HG02678 (cell line): ENCODE data around the gene CTXN1.
"Not testable (repeated sequence)": the region's sequence is repeated elsewhere in the genome, so short reads cannot be mapped to it uniquely, and the experiment has no call there.

Experiments
- ATAC-seq: cut with Tn5 transposase; IDR thresholded peaks from one replicate; pipeline ENCODE4 v1.9.1; 2021; ENCODE audit warnings: mild to moderate bottlenecking, moderate library complexity; ENCODE audit not compliant: unreplicated experiment

CTXN1 gene

DNA sequence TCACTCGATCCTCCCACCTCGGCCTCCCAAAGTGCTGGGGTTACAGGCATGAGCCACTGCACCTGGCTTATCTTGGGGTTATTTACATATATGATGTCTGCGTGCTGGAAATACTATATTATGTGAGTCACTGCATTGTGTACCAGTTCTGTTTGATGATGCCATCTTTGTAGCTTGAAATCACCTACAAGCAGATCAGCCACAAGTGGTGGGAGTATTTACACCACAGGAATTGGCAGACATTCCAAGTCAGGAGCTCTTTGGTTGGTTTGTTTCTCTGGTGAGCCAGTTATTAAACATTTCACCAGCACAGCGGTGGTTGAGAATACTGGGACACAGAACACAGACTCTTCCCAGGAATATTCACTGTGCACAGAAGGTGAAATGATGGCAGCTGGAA, 22.0 kb upstream of the CTXN1 start:
- ATAC-seq: no peak

DNA sequence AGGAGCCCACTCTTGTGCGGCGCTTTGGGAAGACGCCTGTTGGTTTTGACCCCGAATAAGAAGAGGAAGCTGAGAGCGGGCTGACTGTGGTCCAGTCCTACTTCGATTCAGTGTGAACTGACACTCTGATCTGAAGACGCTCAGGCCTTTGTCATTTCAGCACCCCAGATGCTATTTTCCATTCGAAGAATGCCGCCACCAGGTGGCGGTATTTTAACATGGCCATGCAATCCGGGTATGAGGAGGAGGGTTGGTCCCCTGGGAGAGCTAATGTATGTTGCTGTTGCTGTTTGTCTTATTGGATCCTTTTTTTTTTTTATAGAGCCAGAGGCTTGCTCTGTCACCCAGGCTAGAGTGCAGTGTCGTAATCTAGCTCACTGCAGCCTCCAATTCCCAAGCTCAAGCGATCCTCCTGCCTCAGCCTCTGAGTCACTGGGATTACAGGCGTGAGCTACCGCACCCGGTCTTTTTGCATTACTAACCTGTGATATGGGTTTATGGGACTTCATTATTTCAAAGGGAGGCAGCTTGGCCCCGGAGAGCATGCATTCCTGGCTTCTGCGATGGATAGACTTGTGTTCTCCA, 18.3 kb upstream of the CTXN1 start:
- ATAC-seq: peak; percentile 25

DNA sequence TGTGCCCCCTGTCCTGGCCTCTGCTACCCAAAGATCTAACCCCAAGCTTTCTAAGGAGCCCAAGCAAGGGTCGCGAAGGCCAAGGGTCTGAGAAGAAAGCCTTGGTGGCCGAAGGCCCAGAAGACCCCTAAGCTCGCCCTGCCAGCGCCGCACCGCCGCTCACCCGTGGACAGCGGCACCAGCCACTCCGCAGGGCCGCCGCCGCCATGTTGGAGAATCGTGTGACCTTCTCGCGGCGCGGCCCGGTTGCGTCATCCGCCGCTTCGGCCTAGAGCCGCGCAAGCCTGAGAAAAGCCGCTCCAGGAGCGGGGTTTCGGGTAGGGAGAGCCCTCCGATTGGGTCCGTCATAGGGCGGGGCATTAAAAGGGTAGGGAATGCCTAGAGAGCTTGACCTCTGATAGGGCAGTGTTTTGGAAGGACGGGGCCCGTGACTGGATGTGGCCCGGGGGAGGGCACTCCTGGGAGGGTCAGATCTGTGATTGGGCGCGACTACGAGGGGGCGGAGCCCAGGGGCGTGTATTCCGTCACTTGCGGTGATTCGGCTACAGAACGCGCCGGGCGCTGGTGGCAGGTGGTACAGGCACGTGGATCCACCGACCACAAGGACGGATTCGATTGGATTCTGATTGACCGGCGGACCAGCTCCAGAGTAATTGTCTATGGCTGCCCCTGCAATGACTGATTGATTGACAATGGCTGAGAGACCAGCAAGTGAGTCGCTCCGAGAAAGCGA, 17.7 kb upstream of the CTXN1 start, which contains the start of gene TIMM44:
Gene TIMM44 (minus strand): TSS at position 223 of the 733 bp plus-strand sequence. CDS start 15 bp downstream, at position 208.
- peak; percentile 97 for ATAC-seq

DNA sequence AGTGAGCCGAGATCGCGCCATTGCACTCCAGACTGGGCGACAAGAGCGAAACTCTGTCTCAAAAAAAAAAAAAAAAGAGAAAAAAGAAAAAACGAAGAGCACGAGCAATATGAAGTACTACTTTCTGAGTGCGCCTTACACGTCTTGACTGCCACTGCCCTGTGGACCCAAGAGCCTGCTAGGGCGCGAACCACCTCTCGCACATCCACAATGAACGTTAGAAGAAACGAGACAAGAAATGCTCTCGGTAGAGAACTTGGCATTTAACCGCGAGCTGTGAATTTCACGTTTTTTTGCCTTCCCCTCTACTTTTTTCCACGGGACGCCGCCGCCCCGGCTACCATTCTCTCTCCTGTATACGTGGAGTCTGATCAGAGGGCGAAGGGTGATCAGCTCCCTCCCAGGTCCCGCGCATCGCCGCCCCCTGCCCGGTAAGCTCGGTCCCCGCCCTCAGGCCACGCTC, 17.1 kb upstream of the CTXN1 start:
- ATAC-seq: peak; percentile 18

- no peak for ATAC-seq
These were observed 16.1 kb upstream of the CTXN1 start for GRCh38 chr19:7941895-7942596.

DNA sequence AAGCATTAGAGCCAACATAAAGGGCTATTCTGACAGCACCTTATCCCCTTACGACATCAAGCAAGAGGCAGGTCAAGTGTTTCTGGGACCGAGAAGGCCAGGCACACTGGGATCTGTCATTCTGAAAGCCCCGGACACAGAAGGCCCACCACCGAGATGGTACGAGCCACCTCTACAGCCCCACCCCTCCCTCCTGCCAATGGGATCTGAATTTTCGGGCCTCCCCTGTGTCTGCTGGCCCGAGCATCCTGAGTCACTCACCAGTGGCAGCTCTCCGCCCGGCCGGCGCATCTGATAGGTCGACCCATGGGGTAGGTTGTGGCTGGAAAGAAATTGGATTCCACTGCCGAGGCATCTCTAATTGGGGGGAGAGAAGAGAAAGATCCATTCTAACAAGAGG, 14.9 kb upstream of the CTXN1 start:
- ATAC-seq: no peak

DNA sequence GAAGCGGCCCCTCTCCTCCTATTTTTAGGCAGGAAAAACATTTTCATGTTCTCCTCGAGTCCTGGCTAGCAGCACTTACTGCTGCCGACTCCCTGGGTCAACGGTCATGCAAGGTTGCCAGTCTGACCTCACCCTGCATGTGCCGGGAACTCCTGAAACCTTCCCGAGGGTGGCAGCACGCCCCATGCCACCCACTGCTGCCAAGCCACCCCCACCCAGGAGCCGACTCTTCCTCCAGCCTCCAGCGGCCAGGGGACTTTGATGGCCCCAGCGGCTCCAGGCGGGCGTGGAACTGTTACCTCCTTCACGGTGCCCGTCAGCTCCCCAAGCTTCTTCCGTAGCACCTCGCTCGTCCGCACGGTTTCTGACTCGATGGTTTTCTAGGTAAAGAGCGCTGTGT, 8.8 kb upstream of the CTXN1 start:
- ATAC-seq: no peak

- no peak for ATAC-seq
These were observed 8.1 kb upstream of the CTXN1 start for GRCh38 chr19:7933828-7934725.

- ATAC-seq: no peak
These were observed 7.5 kb upstream of the CTXN1 start for GRCh38 chr19:7933411-7933810.

DNA sequence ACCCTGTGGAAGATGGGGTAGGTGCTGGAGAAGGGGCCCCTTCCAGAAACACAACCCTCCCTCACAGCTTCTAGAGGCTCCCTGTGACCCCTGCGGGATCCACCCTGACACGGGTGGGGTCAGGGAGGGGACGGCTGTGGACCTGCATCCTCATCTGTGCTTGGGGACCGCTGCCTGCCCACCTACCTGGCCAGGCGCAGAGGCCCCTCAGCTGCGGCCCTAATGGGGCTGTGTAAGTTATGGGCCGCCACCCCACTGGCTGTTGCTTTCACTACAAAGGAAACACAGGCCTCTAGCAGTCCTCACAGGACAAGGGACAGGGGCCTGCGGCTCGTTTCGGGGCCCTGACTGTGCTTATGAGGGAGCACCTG, 7.0 kb upstream of the CTXN1 start:
- no peak for ATAC-seq

DNA sequence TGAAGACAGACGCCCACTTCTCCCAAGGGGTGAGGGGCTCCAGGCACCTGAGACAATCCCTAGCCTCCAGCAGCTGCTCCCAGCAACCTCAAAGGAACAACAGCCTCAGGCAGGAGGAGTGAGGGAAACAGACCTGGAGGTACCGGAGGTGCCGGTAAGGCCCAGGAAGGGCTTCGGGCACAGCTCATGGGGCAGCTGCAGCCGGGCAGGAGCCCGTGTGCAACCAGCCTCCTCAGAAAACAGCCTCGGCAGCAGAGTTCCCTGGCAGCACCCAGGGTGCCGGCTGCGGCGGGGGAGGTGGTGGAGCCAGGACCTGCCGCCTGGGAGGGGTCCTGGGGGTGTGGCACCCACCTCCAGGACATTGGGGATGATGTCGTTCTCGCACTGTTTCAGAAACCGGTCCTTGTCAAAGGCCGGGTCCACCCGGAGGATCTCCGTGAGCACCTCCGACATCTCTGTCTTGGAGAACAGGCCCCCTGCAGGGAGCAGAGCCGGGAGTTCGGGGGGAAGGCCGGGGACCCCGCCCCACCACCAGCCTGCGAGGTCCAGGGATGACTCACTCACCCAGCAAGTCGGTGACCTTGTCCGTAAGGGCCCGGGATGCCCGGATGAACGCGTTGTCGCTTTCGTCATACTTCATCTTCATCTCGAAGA, 6.5 kb upstream of the CTXN1 start:
- ATAC-seq: no peak

GRCh38 chr19:7931221-7932061, 5.5 kb upstream of the CTXN1 start:
- no peak for ATAC-seq

GRCh38 chr19:7930765-7931164, 4.8 kb upstream of the CTXN1 start:
- ATAC-seq: no peak

DNA sequence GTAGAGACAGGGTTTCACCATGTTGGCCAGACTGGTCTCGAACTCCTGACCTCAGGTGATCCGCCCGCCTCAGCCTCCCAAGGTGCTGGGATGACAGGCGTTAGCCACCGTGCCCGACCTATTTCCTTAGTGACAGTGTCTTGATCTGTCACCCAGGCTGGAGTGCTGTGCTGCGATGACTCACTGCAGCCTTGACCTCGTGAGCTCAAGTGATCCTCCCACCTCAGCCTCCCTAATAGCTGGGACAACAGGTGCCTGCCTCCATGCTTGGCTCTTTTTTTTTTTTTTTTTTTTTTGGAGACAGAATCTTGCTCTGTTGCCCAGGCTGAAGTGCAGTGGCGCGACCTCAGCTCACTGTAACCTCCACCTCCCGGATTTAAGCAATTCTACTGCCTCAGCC, 4.1 kb upstream of the CTXN1 start:
- not testable (repeated sequence) for ATAC-seq

DNA sequence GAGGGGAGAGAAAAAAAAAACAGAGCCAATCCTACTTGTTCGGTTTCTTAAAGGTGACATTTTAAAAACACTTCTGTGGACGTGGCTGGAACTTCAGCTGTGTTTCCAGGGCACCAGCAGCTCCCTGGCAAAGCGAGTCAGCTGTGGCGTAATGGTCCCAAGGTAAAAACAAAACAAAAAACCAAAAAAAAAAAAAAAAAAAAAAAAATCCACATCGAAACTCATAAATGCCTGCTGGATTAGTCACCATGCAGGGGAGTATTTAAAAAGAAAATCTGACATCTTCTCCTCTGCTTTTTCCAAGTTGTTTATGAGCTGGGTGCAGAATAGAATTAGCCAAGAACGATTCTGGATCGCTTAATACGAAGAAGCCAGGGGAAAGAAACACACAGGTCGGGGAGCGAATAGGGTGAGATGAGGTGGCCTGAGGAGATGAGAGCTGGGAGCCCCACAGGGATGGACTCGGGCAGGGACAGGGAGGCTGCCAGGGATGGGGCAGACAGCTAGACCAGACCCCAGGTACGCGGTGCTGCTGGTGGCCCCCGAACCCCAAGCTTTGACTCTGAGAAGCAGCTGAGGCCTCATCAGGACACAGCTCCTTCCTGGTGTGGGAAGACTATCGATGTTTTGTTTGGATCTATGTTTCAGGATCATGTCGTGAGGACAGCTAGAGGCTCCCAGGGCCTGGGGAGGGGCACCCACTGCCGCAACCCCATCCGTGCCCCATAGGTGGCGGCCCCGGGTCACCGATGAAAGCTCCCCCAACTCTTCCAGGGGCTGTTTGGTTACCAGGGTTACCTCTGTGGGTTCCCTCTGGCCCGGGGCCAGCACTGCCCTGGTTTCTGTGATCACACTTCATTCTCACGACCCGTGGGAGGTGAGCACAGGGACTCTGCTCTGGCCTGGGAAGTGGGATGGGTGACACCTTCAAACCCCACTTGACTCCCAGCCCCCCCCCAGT, 3.1 kb upstream of the CTXN1 start:
- no peak for ATAC-seq

- ATAC-seq: no peak
These were observed 2.4 kb upstream of the CTXN1 start for GRCh38 chr19:7928334-7928706.

- ATAC-seq: no peak
These were observed 1.8 kb upstream of the CTXN1 start for GRCh38 chr19:7927605-7928333.
